HEK293 (cell line): ENCODE data around the gene ST7L.

Experiments used
- CTCF ChIA-PET: fragments of 350-600 bp; formaldehyde crosslinking; extraction: SDS; loops from one replicate; lab custom pipeline; 2021; ENCODE audit warnings: antibody characterized with exemption; lab: Yijun Ruan, JAX
- POLR2A ChIA-PET: fragments of 300-600 bp; formaldehyde crosslinking; extraction: SDS; loops from one replicate; lab custom pipeline; 2020; ENCODE audit warnings: antibody characterized with exemption, inconsistent platforms; lab: Yijun Ruan, JAX
- H3K27ac ChIP-seq: fragments of 200-500 bp; sonication (Bioruptor generic); 2 replicates; pipeline ENCODE4 v1.5.1; 2014; ENCODE audit warnings: low read depth, low read length, control low read depth, inconsistent platforms; ENCODE audit errors: extremely low read depth
- H3K36me3 ChIP-seq, 2 experiments: fragments of 200-500 bp in 1 of 2; sonication (Bioruptor generic) in 1 of 2; 1 replicate in 1 of 2; 2 replicates in 1 of 2; pipeline ENCODE4 v1.5.1; 2014 to 2017; ENCODE audit warnings: inconsistent platforms in 2 of 2, low read length in 2 of 2; ENCODE audit not compliant: control insufficient read depth in 2 of 2, insufficient read depth in 1 of 2
- H3K4me1 ChIP-seq: fragments of 200-500 bp; sonication (Bioruptor generic); 2 replicates; pipeline ENCODE4 v1.5.1; 2014; ENCODE audit warnings: mild to moderate bottlenecking, low read length, inconsistent platforms; ENCODE audit not compliant: control insufficient read depth, insufficient read depth
- H3K4me3 ChIP-seq: 2 replicates; pipeline ENCODE4 v1.5.1; 2011; ENCODE audit warnings: low read depth, mild to moderate bottlenecking, control low read depth, low read length, moderate library complexity
- H3K9me3 ChIP-seq: fragments of 200-500 bp; sonication (Bioruptor generic); 2 replicates; pipeline ENCODE4 v1.5.1; 2014; ENCODE audit warnings: low read depth, low read length, inconsistent platforms; ENCODE audit not compliant: control insufficient read depth, insufficient read depth
- GLI2 ChIP-seq: fragments of 450-650 bp; formaldehyde crosslinking; IDR thresholded peaks from 2 replicates; pipeline ENCODE4; 2017; ENCODE audit warnings: missing biosample characterization, missing genetic modification characterization, low read depth, borderline replicate concordance
- OSR2 ChIP-seq: fragments of 450-650 bp; formaldehyde crosslinking; IDR thresholded peaks from 2 replicates; pipeline ENCODE4 v1.5.1; 2016; ENCODE audit warnings: missing biosample characterization, missing genetic modification characterization
- REST ChIP-seq: fragments of 450-650 bp; formaldehyde crosslinking; IDR thresholded peaks from 2 replicates; pipeline ENCODE4 v1.5.1; 2016; ENCODE audit warnings: missing biosample characterization, missing genetic modification characterization
- SETDB1 ChIP-seq: IDR thresholded peaks from one replicate; pipeline ENCODE4 v1.6.1; 2017; ENCODE audit warnings: mild to moderate bottlenecking, low read length, moderate library complexity, mixed read lengths; ENCODE audit not compliant: insufficient read length
- ZBTB26 ChIP-seq: fragments of 450-650 bp; formaldehyde crosslinking; optimal IDR thresholded peaks from 2 replicates; pipeline ENCODE3; 2016; ENCODE audit warnings: missing biosample characterization, mild to moderate bottlenecking, missing genetic modification characterization
- ZBTB44 ChIP-seq: fragments of 450-650 bp; IDR thresholded peaks from 2 replicates; pipeline ENCODE4 v1.5.1; 2018; ENCODE audit warnings: missing biosample characterization, mild to moderate bottlenecking, missing genetic modification characterization
- ZNF114 ChIP-seq: fragments of 450-650 bp; formaldehyde crosslinking; IDR thresholded peaks from 2 replicates; pipeline ENCODE4 v1.5.0; 2017; ENCODE audit warnings: missing biosample characterization, missing genetic modification characterization
- ZNF133 ChIP-seq: fragments of 450-650 bp; formaldehyde crosslinking; IDR thresholded peaks from 2 replicates; pipeline ENCODE4 v1.5.1; 2016; ENCODE audit warnings: missing biosample characterization, missing genetic modification characterization
- ZNF24 ChIP-seq: fragments of 450-650 bp; formaldehyde crosslinking; IDR thresholded peaks from 2 replicates; pipeline ENCODE4 v1.5.1; 2016; ENCODE audit warnings: missing biosample characterization, missing genetic modification characterization
- ZNF26 ChIP-seq: fragments of 450-650 bp; formaldehyde crosslinking; IDR thresholded peaks from 2 replicates; pipeline ENCODE4 v1.5.1; 2016; ENCODE audit warnings: missing biosample characterization, missing genetic modification characterization
- ZNF391 ChIP-seq: fragments of 450-650 bp; formaldehyde crosslinking; IDR thresholded peaks from 2 replicates; pipeline ENCODE4 v1.5.1; 2016; ENCODE audit warnings: low read depth, missing biosample characterization, missing genetic modification characterization, borderline replicate concordance
- ZNF398 ChIP-seq: fragments of 450-650 bp; formaldehyde crosslinking; IDR thresholded peaks from 2 replicates; pipeline ENCODE4 v1.5.1; 2017; ENCODE audit warnings: missing biosample characterization, missing genetic modification characterization
- ZNF514 ChIP-seq: fragments of 450-650 bp; formaldehyde crosslinking; IDR thresholded peaks from 2 replicates; pipeline ENCODE4 v1.5.1; 2016; ENCODE audit warnings: missing biosample characterization, missing genetic modification characterization
- ZNF530 ChIP-seq: fragments of 450-650 bp; formaldehyde crosslinking; IDR thresholded peaks from 2 replicates; pipeline ENCODE4 v1.5.1; 2016; ENCODE audit warnings: low read depth, missing biosample characterization, missing genetic modification characterization
- ZNF626 ChIP-seq: fragments of 450-650 bp; sonication (Bioruptor Pico); formaldehyde crosslinking; IDR thresholded peaks from 2 replicates; pipeline ENCODE4 v1.5.1; 2018; ENCODE audit warnings: missing biosample characterization, missing genetic modification characterization, inconsistent platforms
- ZNF639 ChIP-seq: fragments of 450-650 bp; formaldehyde crosslinking; IDR thresholded peaks from 2 replicates; pipeline ENCODE4 v1.5.1; 2016; ENCODE audit warnings: missing biosample characterization, missing genetic modification characterization
- ZNF660 ChIP-seq: fragments of 450-650 bp; IDR thresholded peaks from 2 replicates; pipeline ENCODE4 v1.5.1; 2018; ENCODE audit warnings: missing biosample characterization, mild to moderate bottlenecking, missing genetic modification characterization
- ZNF792 ChIP-seq: fragments of 450-650 bp; formaldehyde crosslinking; IDR thresholded peaks from 2 replicates; pipeline ENCODE4 v1.5.1; 2016; ENCODE audit warnings: missing biosample characterization, missing genetic modification characterization
- ZSCAN18 ChIP-seq: fragments of 450-650 bp; formaldehyde crosslinking; IDR thresholded peaks from 2 replicates; pipeline ENCODE4 v1.5.1; 2016; ENCODE audit warnings: missing biosample characterization, missing genetic modification characterization

Gene ST7L

GRCh38 chr1:112544751-112545150, 74.2 kb downstream of the ST7L start:
- TF ChIP-seq ZNF391 (no peak), ZSCAN18 (tag by site-specific recombination) (no peak), ZNF398 (tag by site-specific recombination) (no peak)
- H3K4me1 ChIP-seq, result 0 out of 2 replicates have a peak, but pooled peaks cover 3% of the 10 kb centered on the region
- H3K36me3 ChIP-seq, result peaks cover 6 to 18% of the 10 kb centered on the region in 2 experiments; a peak in 2 of 3 replicates
- ChIA-PET POLR2A (interaction anchor here (1.0 kb wide), 1 partner anchor 22 kb away, joined by 4 read pairs; no protein-coding TSS in a partner anchor), CTCF (interaction anchor here (0.9 to 1.9 kb wide), 3 partner anchors 12 to 175 kb away, joined by 3 to 8 read pairs (median 4); no protein-coding TSS in a partner anchor)
- no peak overlapping the region for H3K4me3 ChIP-seq
- H3K9me3 ChIP-seq, result no peaks in the 10 kb centered on the region
- H3K27ac ChIP-seq, result no peak overlapping the region

GRCh38 chr1:112544011-112544688, 74.8 kb downstream of the ST7L start:
- ChIA-PET POLR2A (interaction anchor here (0.7 to 1.1 kb wide), 4 partner anchors 21 to 307 kb away, joined by 3 to 6 read pairs (median 4); partner anchors contain the start of gene ST7L), CTCF (interaction anchor here (0.7 to 1.9 kb wide), 4 partner anchors 13 to 175 kb away, joined by 3 to 8 read pairs (median 4); no protein-coding TSS in a partner anchor)
- peaks cover 6 to 19% of the 10 kb centered on the region in 2 experiments; a peak in 2 of 3 replicates for H3K36me3 ChIP-seq
- TF ChIP-seq ZNF133 (tag by site-specific recombination) (no peak), ZBTB26 (tag by site-specific recombination) (no peak), SETDB1 (no peak), ZNF514 (no peak), ZBTB44 (tag by site-specific recombination) (no peak), ZNF639 (tag by site-specific recombination) (no peak), ZNF660 (0 out of 2 replicates have a peak, but pooled peaks have one; percentile 25), ZNF114 (tag by site-specific recombination) (no peak), GLI2 (tag by site-specific recombination) (no peak), ZNF24 (tag by site-specific recombination) (no peak), ZNF26 (no peak), ZNF530 (tag by site-specific recombination) (no peak), ZNF792 (tag by site-specific recombination) (peak; percentile 56; the same call in 1 of the 2 replicates), OSR2 (tag by site-specific recombination) (no peak), REST (tag by site-specific recombination) (no peak), ZNF626 (tag by site-specific recombination) (no peak)

More at GRCh38 chr1:112544011-112544688, 74.8 kb downstream of the ST7L start:
- Histone ChIP-seq H3K27ac (no peak overlapping the region), H3K4me1 (0 out of 2 replicates have a peak, but pooled peaks cover 3% of the 10 kb centered on the region), H3K4me3 (no peak overlapping the region), H3K9me3 (no peaks in the 10 kb centered on the region)
